Germinal center (tissue), 1 donor: ENCODE data around the gene NPPC.
"Not testable (repeated sequence)": the region's sequence is repeated elsewhere in the genome, so short reads cannot be mapped to it uniquely, and the experiment has no call there.

Experiments used
- DNase-seq: peaks from one replicate; pipeline ENCODE4 v3.0.0; 2012; ENCODE audit warnings: mixed read lengths, low spot score

The NPPC gene

GRCh38 chr2:231886071-231886681 is 40.0 kb downstream of the NPPC start:
- DNase-seq, result no peak

GRCh38 chr2:231884438-231885140 is 41.6 kb downstream of the NPPC start:
- DNase-seq, result no peak

DNA sequence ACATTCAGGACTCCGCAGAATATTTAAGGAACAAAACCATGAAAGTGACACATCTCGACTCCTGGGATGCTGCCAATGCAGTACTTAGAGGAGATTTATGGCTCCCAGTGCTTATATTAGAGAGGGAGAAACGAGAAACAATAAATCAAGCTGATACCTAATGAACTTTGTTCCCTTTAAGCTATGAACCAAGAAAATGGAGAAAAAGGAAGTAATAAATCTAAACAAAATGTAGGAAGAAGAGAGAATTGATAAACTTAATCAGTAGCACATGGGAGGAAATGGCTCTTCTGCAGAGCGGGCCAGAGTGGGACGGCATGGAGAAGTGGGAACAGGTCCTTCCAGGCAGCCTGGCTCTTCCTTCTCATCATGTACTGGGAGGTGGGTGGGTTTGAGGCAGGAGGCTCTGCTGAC is 42.7 kb downstream of the NPPC start:
- no peak for DNase-seq

DNA sequence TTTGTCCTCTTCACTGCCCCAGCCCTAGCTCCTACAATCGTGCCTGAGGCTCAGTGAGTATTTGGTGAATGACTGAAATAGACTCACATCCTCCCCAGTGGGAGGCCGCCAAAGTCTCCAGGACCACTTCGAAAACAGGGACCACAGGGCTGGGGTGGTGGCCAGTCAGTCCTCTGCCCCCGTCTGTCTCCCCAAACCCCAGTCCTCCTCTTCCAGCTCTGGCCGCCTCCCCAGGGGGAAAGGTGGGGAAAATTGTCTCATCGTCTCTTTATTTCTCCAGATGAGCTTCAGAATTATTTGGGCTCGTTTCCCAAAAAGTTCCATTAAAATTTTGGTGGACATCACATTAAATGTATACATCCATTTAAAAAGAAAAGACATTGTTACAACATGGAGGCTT is 43.5 kb downstream of the NPPC start:
- no peak for DNase-seq

GRCh38 chr2:231880371-231880770 is 45.8 kb downstream of the NPPC start:
- not testable (repeated sequence) for DNase-seq

- DNase-seq, result no peak
Observed at GRCh38 chr2:231879216-231879615, 47.0 kb downstream of the NPPC start.

- DNase-seq, result no peak
Observed at GRCh38 chr2:231877533-231878456, 48.4 kb downstream of the NPPC start.

- DNase-seq, result no peak
Observed at GRCh38 chr2:231874944-231875343, 51.3 kb downstream of the NPPC start.
